GM12891 (cell line): Measurements from ENCODE around the gene NRXN3.

ENCODE experiments used
- DNase-seq: peaks from one replicate; pipeline ENCODE4 v3.0.0; 2011; ENCODE audit warnings: low spot score; ENCODE audit not compliant: insufficient read length
- FAIRE-seq: peaks from 2 replicates; lab custom pipeline; 2011; peaks lifted over from hg19 to GRCh38; lab: Jason Lieb, UNC
- PAX5 ChIP-seq: IDR thresholded peaks from 2 replicates; pipeline ENCODE4 v1.6.1; 2011; ENCODE audit warnings: low read length, moderate library complexity, mild to moderate bottlenecking; ENCODE audit not compliant: insufficient read depth, severe bottlenecking
- POLR2A ChIP-seq: IDR thresholded peaks from 2 replicates; pipeline ENCODE4 v1.6.1; 2011; ENCODE audit warnings: low read depth, low read length, control low read depth
- POLR2AphosphoS5 ChIP-seq: IDR thresholded peaks from 2 replicates; pipeline ENCODE4 v1.6.1; 2011; ENCODE audit warnings: low read depth, low read length, control low read depth
- POU2F2 ChIP-seq: IDR thresholded peaks from 2 replicates; pipeline ENCODE4 v1.6.1; 2011; ENCODE audit warnings: low read depth, mild to moderate bottlenecking, control low read depth, low read length, moderate library complexity
- SPI1 ChIP-seq: IDR thresholded peaks from 2 replicates; pipeline ENCODE4 v1.6.1; 2011; ENCODE audit warnings: low read depth, low read length, control low read depth
- TAF1 ChIP-seq: IDR thresholded peaks from 2 replicates; pipeline ENCODE4 v1.6.1; 2011; ENCODE audit warnings: low read depth, low read length, control low read depth

The NRXN3 gene

GRCh38 chr14:79424462-79424861 is 1254.3 kb downstream of the NRXN3 start:
- FAIRE-seq (no peak), DNase-seq (no peak)
- TF ChIP-seq PAX5 (no peak), SPI1 (no peak), POLR2A (no peak), POLR2AphosphoS5 (no peak), POU2F2 (no peak), TAF1 (no peak)

DNA sequence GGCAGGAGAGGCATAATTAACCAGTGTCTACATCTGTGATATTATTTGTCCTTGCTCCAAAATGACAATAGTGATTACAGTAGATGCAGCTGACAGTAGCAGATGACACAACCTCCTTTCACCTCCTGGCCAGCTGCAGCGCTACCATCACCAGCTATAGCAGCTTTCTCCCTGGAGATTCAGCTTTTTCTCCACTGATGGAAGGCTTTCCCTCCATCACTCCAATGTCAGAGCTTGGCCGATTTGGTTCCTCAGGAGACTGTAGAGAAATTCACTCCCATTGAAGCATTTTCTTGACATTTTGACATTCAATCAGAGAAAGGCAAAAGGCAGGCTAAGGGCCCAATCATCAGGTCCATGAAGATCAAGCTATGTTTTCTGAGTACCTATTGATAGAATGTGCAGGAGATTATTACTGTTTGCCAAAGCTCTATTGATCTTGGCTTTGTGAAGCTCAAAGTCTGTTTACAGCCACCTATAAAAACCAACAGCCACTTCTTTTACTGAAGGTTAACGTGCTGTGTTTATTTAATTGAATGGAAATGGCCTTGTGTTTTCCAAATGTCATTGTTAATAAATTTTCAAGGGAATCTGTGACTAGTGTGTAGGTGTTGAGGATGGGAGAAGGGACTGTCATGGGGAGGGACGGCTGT is 1256.1 kb downstream of the NRXN3 start:
- FAIRE-seq (no peak), DNase-seq (no peak)
- no peak for TF ChIP-seq POLR2A
- no peak for TF ChIP-seq PAX5
- TF ChIP-seq SPI1, result no peak
- TF ChIP-seq POU2F2, result no peak
- TF ChIP-seq POLR2AphosphoS5, result no peak
- TF ChIP-seq TAF1, result no peak

DNA sequence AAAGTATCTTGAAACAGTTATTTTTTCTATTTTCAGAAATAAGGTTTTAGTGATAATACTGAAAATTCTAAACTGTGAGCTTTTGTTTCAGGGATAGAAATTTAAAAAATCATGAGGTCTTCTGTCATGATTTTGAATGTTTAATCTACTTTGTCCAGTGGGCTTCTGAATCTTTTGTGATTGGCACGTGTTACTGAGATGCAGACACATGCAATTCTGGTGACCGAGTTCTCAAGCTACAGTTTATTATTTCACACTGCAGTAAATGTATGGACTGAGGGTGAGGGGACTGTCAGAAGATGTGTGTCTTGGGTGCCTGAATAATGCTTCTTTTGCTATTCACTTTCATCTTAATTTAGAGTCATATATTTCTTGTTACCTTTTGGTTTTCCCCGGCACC is 1262.5 kb downstream of the NRXN3 start:
- no peak for TF ChIP-seq POLR2A
- no peak for TF ChIP-seq SPI1
- no peak for TF ChIP-seq TAF1
- no peak for TF ChIP-seq POLR2AphosphoS5
- TF ChIP-seq POU2F2, result no peak
- no peak for TF ChIP-seq PAX5
- no peak for FAIRE-seq
- DNase-seq, result no peak

GRCh38 chr14:79436335-79436734 is 1266.2 kb downstream of the NRXN3 start:
- DNase-seq (no peak), FAIRE-seq (no peak)
- TF ChIP-seq TAF1, result no peak
- TF ChIP-seq POLR2A, result no peak
- TF ChIP-seq SPI1, result no peak
- TF ChIP-seq POLR2AphosphoS5, result no peak
- no peak for TF ChIP-seq POU2F2
- no peak for TF ChIP-seq PAX5

GRCh38 chr14:79437951-79438350 is 1267.8 kb downstream of the NRXN3 start:
- DNase-seq, result no peak
- TF ChIP-seq POLR2A (no peak), TAF1 (no peak), PAX5 (no peak), POLR2AphosphoS5 (no peak), POU2F2 (no peak)
- FAIRE-seq, result no peak

- no peak for TF ChIP-seq TAF1
- no peak for TF ChIP-seq SPI1
- no peak for TF ChIP-seq POLR2AphosphoS5
- no peak for TF ChIP-seq POLR2A
- no peak for TF ChIP-seq PAX5
- no peak for TF ChIP-seq POU2F2
- DNase-seq (no peak), FAIRE-seq (no peak)
These were observed 1268.6 kb downstream of the NRXN3 start for GRCh38 chr14:79438696-79439342.

DNA sequence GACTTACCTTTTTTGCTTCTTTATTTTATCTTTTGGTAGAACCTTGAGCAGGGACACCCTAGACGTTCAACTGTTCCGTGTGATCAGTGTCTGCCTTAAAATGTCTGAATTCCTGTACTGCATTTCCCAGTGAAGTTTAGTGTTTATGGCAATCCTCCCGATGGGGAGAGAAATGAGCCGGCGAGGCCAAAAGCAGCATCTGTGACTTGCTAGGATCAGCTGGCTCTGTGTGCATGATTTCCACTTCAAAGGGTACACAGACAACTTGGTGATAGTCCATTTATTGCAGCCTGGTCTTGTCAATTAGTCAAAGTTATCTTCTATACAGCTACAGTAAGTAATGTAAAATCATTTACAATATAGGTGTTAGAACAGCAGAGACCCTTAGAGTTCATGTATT is 1272.6 kb downstream of the NRXN3 start:
- DNase-seq, result no peak
- TF ChIP-seq POLR2A, result no peak
- TF ChIP-seq SPI1, result no peak
- no peak for TF ChIP-seq PAX5
- TF ChIP-seq TAF1, result no peak

DNA sequence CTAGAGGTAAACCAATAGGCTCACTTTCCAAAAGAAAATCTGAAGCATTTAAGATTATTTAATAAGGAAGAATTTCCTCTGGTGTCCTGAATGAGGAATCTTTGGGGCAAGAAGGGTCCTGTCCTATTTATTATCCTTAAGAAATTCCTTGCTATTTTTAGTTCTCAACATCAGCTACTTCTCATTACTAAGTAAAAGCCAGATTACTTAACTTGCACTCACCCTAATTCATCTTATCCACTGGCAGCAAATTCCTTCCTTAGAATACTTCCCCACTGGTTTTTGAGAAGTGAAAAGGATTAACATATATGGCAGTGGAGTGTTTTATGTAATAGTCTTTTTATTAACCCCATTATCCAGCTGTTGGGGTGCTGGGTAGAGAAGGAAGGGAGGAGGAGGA is 1273.4 kb downstream of the NRXN3 start:
- no peak for TF ChIP-seq POU2F2
- TF ChIP-seq POLR2A, result no peak
- TF ChIP-seq POLR2AphosphoS5, result no peak
- no peak for TF ChIP-seq PAX5
- TF ChIP-seq TAF1, result no peak
- no peak for TF ChIP-seq SPI1
- FAIRE-seq, result no peak

More for the DNA sequence above, 1272.6 kb downstream of the NRXN3 start:
- FAIRE-seq, result no peak

DNA sequence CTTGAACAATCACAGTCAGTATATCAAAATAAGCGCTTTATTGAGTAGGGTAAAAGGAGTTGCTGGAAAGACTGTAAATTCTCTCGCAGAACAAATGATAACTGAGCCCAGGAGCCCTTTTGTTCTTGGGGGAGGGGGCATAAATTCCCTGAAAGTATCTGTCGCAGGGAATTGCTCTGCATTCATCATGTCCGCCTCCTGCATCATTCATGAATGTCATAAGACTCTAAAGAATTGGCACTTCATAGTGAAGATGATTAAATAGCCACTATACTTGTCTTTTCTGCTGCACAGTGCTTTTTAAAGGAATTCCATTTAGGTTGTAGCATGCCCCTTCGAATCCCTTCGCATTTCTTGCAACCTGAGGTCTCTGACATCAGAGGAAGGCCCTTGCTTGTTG is 1278.8 kb downstream of the NRXN3 start:
- FAIRE-seq, result no peak
- no peak for DNase-seq
- TF ChIP-seq POLR2AphosphoS5 (no peak), POLR2A (no peak), POU2F2 (no peak), SPI1 (no peak), TAF1 (no peak), PAX5 (no peak)

More for the DNA sequence above, 1273.4 kb downstream of the NRXN3 start:
- no peak for DNase-seq

DNA sequence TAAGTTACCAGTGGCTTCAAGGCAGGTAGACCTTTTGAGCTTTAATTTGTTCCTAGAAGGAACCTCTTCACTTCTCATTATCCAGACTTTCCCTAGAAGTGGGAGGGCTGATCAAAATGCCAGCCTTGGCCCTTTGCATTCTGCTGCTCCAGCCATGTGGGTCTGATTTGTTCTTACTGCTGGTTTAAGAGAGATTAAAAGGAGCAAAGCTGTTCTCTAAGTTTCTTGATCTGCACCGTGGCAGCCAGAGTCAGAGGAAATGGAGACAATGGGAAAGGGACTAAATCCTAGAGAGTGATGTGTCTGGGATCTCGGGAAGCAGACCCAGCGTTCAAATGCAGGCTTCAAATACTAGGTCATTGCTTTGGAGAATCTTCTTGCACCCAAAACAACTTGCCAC is 1281.4 kb downstream of the NRXN3 start:
- no peak for FAIRE-seq

More for the DNA sequence above, 1281.4 kb downstream of the NRXN3 start:
- TF ChIP-seq TAF1 (no peak), SPI1 (no peak), POU2F2 (no peak), PAX5 (no peak), POLR2A (no peak), POLR2AphosphoS5 (no peak)
- DNase-seq, result no peak
